HG03025 (cell line): ENCODE measurements around the gene SIPA1L3.
"Not testable (repeated sequence)": the region's sequence is repeated elsewhere in the genome, so short reads cannot be mapped to it uniquely, and the experiment has no call there.

Source experiments
- ATAC-seq: cut with Tn5 transposase; IDR thresholded peaks from one replicate; pipeline ENCODE4 v1.9.1; 2021; ENCODE audit warnings: mild to moderate bottlenecking, moderate library complexity; ENCODE audit not compliant: unreplicated experiment, low FRiP score

SIPA1L3 gene

GRCh38 chr19:38060331-38060730 lies 153.3 kb downstream of the SIPA1L3 start:
- no peak for ATAC-seq

- ATAC-seq = no peak
Measured at GRCh38 chr19:38061294-38061693, 154.3 kb downstream of the SIPA1L3 start.

- ATAC-seq = no peak
Measured at GRCh38 chr19:38062959-38063761, 156.2 kb downstream of the SIPA1L3 start.

- no peak for ATAC-seq
Measured at GRCh38 chr19:38063928-38064327, 156.9 kb downstream of the SIPA1L3 start.

GRCh38 chr19:38064661-38065425 lies 157.8 kb downstream of the SIPA1L3 start:
- ATAC-seq = no peak

- not testable (repeated sequence) for ATAC-seq
Measured at GRCh38 chr19:38065775-38066174, 158.8 kb downstream of the SIPA1L3 start.

- ATAC-seq = no peak
Measured at GRCh38 chr19:38068826-38069225, 161.8 kb downstream of the SIPA1L3 start.

GRCh38 chr19:38070573-38070972 lies 163.6 kb downstream of the SIPA1L3 start:
- ATAC-seq = no peak

- ATAC-seq = not testable (repeated sequence)
Measured at GRCh38 chr19:38071054-38071453, 164.0 kb downstream of the SIPA1L3 start.

GRCh38 chr19:38071647-38072046 lies 164.6 kb downstream of the SIPA1L3 start:
- no peak for ATAC-seq

GRCh38 chr19:38072776-38073750 lies 166.1 kb downstream of the SIPA1L3 start:
- ATAC-seq = no peak

- ATAC-seq = no peak
Measured at GRCh38 chr19:38073841-38074685, 167.1 kb downstream of the SIPA1L3 start.

- no peak for ATAC-seq
Measured at GRCh38 chr19:38076337-38076736, 169.3 kb downstream of the SIPA1L3 start.

GRCh38 chr19:38078302-38078930 lies 171.4 kb downstream of the SIPA1L3 start:
- no peak for ATAC-seq

- no peak for ATAC-seq
Measured at GRCh38 chr19:38079926-38080380, 172.9 kb downstream of the SIPA1L3 start.

- no peak for ATAC-seq
Measured at GRCh38 chr19:38081547-38082255, 174.7 kb downstream of the SIPA1L3 start.

- ATAC-seq = no peak
Measured at GRCh38 chr19:38082256-38083118, 175.5 kb downstream of the SIPA1L3 start.

GRCh38 chr19:38084196-38084595 lies 177.2 kb downstream of the SIPA1L3 start:
- ATAC-seq = no peak
